Upper lobe of right lung (tissue), 1 donor: Measurements from ENCODE around the gene HOXD4. TPM values are rescaled to one million over a fixed set of nuclear protein-coding genes. Genes with fewer than 3 reads are reported as not detected.

ENCODE experiments used
- ATAC-seq: fragments of 200-7000 bp; cut with Tn5 transposase; one replicate; pipeline ENCODE4 v1.9.1; 2020; ENCODE audit warnings: mild to moderate bottlenecking, moderate library complexity
- DNase-seq: peaks from one replicate; pipeline ENCODE4 v3.0.0-alpha.2; 2020
- H3K27ac ChIP-seq: fragments of 200-600 bp; one replicate; pipeline ENCODE4 v1.8.0; 2022
- H3K27me3 ChIP-seq: fragments of 200-600 bp; one replicate; pipeline ENCODE4 v1.8.0; 2022; ENCODE audit warnings: mild to moderate bottlenecking
- H3K36me3 ChIP-seq: fragments of 200-600 bp; one replicate; pipeline ENCODE4 v1.8.0; 2022
- H3K4me1 ChIP-seq: fragments of 200-600 bp; one replicate; pipeline ENCODE4 v1.8.0; 2022
- H3K4me3 ChIP-seq: fragments of 200-600 bp; one replicate; pipeline ENCODE4 v1.8.0; 2022; ENCODE audit warnings: mild to moderate bottlenecking
- H3K9me3 ChIP-seq: fragments of 200-600 bp; one replicate; pipeline ENCODE4 v1.8.0; 2022
- intact Hi-C: fragments of 100-400 bp; cut with DNase I; formaldehyde crosslinking; loops from one replicate; pipeline ENCODE4 v1.11.0; 2022
- total RNA-seq: library from RNA; stranded (reverse); fragmentation: NEBNext Ultra II Directional; extraction: Animal tissue kit (Norgen Biotek cat#: 25700); gene quantifications from one replicate; pipeline ENCODE4 v1.2.1, GENCODE V29; 2021
- TF ChIP-seq, protein P1 (sequence below): fragments of 200-600 bp; IDR thresholded peaks from one replicate; pipeline ENCODE4 v1.8.0; 2022; ENCODE audit warnings: antibody characterized with exemption
- donor health status: DM: no; HTN: yes; CAD: no; lungs with severe emphysema.

The HOXD4 gene
- total RNA-seq, 1 donor from 2014 or later: 0.84 TPM

DNA sequence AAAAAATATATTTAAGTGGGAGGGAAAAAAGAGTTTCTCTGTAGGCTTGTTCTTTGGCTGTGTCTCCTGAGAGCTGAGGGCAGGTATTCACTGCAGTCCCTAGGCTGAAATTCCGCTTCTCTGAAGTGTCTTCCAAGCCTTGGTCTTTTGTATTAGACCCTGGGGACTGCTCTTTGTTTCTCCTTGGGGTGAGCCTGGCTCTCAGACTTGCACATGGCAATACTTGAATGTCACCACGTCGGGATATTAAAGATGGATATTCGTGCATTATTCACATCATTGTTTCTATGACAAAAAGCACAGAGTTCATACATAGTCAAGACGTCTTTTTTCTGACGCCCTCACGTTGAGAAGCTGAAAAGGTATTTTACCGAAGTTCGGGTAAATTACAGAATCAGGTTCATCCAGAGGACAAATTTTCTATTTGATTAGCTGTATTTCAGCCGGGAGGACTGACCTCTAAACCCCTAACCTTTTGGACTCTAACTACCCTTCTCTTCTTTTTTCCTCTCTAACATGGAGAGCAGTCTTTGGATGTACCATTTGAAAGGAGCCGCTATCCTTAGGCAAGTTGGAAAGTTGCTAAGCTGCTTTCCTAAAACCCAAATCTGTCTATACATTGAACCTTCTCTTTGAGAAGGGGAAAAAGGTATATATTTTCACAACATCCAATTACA, 3.4 kb downstream of the HOXD4 start:
- Histone ChIP-seq H3K27me3 (peaks cover 99% of the 10 kb centered on the region), H3K36me3 (no peaks in the 10 kb centered on the region), H3K4me1 (peaks cover 4% of the 10 kb centered on the region), H3K27ac (no peak overlapping the region), H3K9me3 (no peaks in the 10 kb centered on the region), H3K4me3 (no peak overlapping the region)
- DNase-seq (no peak), ATAC-seq (no peak)
- TF ChIP-seq, protein P1, sequence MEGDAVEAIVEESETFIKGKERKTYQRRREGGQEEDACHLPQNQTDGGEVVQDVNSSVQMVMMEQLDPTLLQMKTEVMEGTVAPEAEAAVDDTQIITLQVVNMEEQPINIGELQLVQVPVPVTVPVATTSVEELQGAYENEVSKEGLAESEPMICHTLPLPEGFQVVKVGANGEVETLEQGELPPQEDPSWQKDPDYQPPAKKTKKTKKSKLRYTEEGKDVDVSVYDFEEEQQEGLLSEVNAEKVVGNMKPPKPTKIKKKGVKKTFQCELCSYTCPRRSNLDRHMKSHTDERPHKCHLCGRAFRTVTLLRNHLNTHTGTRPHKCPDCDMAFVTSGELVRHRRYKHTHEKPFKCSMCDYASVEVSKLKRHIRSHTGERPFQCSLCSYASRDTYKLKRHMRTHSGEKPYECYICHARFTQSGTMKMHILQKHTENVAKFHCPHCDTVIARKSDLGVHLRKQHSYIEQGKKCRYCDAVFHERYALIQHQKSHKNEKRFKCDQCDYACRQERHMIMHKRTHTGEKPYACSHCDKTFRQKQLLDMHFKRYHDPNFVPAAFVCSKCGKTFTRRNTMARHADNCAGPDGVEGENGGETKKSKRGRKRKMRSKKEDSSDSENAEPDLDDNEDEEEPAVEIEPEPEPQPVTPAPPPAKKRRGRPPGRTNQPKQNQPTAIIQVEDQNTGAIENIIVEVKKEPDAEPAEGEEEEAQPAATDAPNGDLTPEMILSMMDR: no peak
- intact Hi-C loops: no loop called here

DNA sequence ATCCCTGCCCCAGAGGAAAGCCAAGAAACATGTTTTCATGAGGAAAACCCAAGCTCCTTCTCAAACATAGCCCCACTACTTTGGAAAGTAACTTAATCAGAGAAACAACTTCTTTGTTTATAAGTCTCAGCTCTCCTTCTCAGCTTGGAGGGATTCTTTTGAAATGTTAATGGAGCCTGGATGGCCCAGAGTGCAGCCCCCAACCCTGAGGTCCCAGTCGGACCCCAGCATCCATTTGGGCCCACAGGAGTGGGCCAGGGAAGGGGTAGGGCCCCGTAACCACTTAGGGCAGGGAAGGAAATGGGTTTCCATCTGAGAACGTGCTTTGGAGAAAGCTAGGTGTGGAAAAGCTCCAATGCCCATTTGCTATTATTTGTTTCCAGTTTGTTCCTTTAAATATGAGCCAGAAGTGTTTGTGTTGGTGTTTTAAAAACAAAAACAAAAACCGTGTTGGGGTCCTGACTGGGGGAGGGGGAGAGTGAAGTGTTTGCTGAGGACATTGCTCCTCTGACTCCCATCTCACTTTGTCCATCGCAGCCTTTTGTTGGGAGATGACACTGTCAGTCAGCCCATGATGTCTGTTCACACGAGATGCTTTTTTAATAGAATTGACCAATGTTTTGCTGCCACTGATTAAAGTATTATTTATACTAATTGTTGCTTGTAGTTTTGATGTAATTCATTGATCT, 4.2 kb downstream of the HOXD4 start:
- ATAC-seq (no peak), DNase-seq (no peak)
- Histone ChIP-seq H3K4me3 (no peak overlapping the region), H3K9me3 (no peaks in the 10 kb centered on the region), H3K36me3 (no peaks in the 10 kb centered on the region), H3K27me3 (peaks cover 99% of the 10 kb centered on the region), H3K27ac (no peak overlapping the region), H3K4me1 (peaks cover 8% of the 10 kb centered on the region)
- TF ChIP-seq, protein P1: no peak
- intact Hi-C loops: no loop called here

DNA sequence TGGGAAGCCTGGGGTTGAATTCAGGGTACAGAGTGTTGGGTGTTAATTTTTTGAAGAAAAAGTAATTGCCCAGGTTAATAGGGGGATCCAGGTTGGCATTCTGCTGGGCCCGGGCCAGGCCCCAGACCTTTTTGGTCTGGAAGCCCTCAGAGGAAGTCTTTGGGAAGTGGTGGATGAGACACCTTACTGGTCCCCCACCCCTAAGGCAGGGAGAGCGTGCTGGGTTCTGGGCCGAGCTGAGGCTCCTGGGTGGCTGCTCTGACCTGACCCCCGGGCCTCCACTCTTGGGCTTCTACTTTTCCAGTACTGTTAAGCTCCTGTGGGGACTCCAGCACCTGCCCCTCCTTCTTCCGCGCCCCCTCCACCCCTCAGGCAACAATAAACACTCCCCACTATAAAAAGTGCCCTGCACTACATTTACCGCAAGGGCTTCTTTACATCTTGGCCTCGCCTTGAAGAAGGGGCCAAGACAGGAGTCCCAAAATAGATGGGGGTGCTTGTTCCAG, 5.0 kb downstream of the HOXD4 start:
- DNase-seq: no peak
- no peak overlapping the region for H3K27ac ChIP-seq

DNA sequence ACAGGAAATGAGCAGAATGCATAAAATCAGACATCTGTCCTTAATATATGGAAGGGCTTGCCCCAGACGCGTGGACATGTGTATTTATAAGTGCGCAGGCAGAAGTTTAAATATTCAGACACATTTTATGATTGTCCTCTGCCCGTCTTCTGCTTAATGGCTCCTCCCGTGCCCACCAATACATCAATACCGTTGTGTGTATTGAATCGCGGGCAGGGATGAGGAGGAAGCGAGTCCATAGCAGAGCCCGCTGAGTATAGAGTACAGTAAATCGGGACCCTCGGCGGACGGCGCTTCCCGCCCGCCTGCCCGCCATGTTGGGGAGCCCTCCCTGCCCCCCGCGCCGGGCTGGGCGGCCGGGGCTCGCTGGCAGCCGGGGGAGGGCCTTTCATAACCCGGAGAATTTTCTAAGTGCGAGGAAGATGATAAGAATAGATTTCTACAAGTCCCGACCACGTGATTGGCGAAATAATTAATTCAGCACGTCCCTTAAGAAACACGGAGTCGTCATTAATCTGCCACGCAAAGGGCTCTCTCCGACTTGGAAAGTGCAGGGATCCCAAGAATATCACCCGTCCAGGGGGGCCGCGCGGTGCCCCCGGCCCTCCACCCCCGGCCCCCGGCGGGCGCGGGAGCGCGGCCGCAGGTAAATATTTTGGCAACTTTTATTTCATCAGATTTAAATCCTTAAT, 5.6 kb downstream of the HOXD4 start, which contains the start of gene HOXD3:
Gene HOXD3 (plus strand): TSS at position 501 of the 692 bp plus-strand sequence. CDS start 11,808 bp downstream, outside the sequence.
- H3K36me3 ChIP-seq: no peaks in the 10 kb centered on the region
- no peak for DNase-seq
- no peak within 1 kb of the TSS for H3K4me3 ChIP-seq
- TF ChIP-seq, protein P1: no peak
- no peak within 1 kb of the TSS for H3K27ac ChIP-seq
- no peak for ATAC-seq
- intact Hi-C loops: no loop called here
- peaks cover 99% of the 10 kb centered on the region for H3K27me3 ChIP-seq
- no peaks in the 10 kb centered on the region for H3K9me3 ChIP-seq
- peaks cover 8% of the 10 kb centered on the region for H3K4me1 ChIP-seq

More for the DNA sequence above, 5.0 kb downstream of the HOXD4 start:
- peaks cover 8% of the 10 kb centered on the region for H3K4me1 ChIP-seq
- intact Hi-C loops: no loop called here
- H3K4me3 ChIP-seq: no peak overlapping the region
- H3K27me3 ChIP-seq: peaks cover 99% of the 10 kb centered on the region
- TF ChIP-seq, protein P1: no peak
- H3K9me3 ChIP-seq: no peaks in the 10 kb centered on the region
- ATAC-seq: no peak
- H3K36me3 ChIP-seq: no peaks in the 10 kb centered on the region

DNA sequence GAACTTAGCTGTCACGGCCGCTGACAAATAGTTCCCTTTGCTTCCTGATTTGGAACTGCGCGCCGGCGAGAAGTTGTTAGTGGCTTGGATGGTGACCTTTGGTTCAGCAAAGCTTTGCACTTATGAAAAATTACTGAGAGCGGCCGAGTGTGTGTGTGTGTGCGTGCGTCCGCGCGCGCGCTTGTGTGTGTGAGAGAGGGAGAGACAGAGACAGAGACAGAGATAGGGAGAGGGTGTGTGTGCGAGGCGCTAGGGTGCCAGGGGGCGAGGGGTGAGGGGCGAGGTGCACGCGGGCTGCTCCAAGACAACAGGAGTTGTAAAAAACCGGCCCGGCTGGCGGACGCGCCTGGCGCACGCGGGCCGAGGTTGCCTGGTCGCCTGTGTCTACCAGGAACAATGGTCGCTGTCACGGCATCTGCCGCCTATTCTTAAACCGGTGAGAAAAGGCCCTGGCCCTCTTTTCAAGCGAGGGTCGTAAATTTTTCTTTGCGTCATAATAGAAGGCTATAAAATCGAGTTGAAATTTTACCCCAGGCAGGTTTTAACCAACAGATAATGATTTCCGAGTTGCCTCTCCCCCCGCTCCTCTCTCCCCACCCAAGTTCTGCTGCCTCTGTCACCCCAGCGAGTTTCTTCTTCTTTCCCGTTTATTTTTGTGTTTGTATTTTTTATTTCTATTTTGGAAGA, 6.3 kb downstream of the HOXD4 start:
- ATAC-seq (no peak), DNase-seq (peak; percentile 58)
- Histone ChIP-seq H3K4me3 (no peak overlapping the region), H3K4me1 (peaks cover 8% of the 10 kb centered on the region), H3K9me3 (no peaks in the 10 kb centered on the region), H3K36me3 (no peaks in the 10 kb centered on the region), H3K27ac (no peak overlapping the region), H3K27me3 (peaks cover 100% of the 10 kb centered on the region)
- intact Hi-C loops: no loop called here
- TF ChIP-seq, protein P1: no peak
